ENCODE measurements around the gene C17orf58.
A peak's percentile ranks its signal among the peaks of the same experiment; 100 is the strongest.

DNA sequence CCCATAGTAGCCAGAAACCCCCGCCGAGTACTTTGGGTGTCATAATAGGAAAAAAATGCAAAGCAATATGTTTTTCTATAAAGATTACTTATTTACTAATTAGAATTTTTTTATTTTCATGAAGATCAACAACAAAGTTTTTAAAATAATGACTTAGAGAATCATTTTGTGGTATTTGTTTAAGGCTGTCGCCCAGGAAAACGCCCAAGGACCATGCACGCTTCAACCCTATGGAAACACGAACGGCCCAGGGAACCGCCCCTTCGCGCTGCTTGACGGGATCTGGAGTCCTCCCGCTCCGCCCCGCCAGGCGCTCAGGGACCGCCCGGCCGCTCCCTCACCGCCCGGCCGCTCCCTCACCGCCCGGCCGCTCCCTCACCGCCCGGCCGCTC lies 38.9 kb upstream of the C17orf58 start:
- TF ChIP-seq POLR2AphosphoS5 (IDR thresholded peaks at IDR 0.05; ENCODE audit: insufficient read depth in 1 of 2, low read depth in 1 of 2): peak in 1 of 2 donors; percentile 78
- TF ChIP-seq, protein P1, sequence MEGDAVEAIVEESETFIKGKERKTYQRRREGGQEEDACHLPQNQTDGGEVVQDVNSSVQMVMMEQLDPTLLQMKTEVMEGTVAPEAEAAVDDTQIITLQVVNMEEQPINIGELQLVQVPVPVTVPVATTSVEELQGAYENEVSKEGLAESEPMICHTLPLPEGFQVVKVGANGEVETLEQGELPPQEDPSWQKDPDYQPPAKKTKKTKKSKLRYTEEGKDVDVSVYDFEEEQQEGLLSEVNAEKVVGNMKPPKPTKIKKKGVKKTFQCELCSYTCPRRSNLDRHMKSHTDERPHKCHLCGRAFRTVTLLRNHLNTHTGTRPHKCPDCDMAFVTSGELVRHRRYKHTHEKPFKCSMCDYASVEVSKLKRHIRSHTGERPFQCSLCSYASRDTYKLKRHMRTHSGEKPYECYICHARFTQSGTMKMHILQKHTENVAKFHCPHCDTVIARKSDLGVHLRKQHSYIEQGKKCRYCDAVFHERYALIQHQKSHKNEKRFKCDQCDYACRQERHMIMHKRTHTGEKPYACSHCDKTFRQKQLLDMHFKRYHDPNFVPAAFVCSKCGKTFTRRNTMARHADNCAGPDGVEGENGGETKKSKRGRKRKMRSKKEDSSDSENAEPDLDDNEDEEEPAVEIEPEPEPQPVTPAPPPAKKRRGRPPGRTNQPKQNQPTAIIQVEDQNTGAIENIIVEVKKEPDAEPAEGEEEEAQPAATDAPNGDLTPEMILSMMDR (IDR thresholded peaks at IDR 0.05): no peak

All from vagina (tissue), 2 donors.